K562 (cell line): ENCODE results near the gene CACNA1C.

Experiments used
- CTCF ChIP-seq, 3 experiments: IDR thresholded peaks in 2 of 3; conservative IDR thresholded peaks in 1 of 3; 2 replicates each; pipeline ENCODE4 v1.5.1; 2011 to 2012; ENCODE audit warnings: low read length in 3 of 3, mild to moderate bottlenecking in 3 of 3, control low read depth in 2 of 3, improper control_type of control experiment in 1 of 3, inconsistent platforms in 1 of 3, low read depth in 1 of 3, mixed read lengths in 1 of 3, moderate library complexity in 1 of 3; ENCODE audit not compliant: insufficient read depth in 2 of 3
- ELF1 ChIP-seq: fragments of 200-800 bp; sonication (Bioruptor generic); IDR thresholded peaks from 2 replicates; pipeline ENCODE4 v1.6.1; 2016; ENCODE audit warnings: missing genetic modification characterization, missing compliant biosample characterization
- MAFG ChIP-seq: fragments of 450-650 bp; conservative IDR thresholded peaks from 2 replicates; pipeline ENCODE4 v1.6.1; 2016; ENCODE audit warnings: missing genetic modification characterization, missing compliant biosample characterization
- MAZ ChIP-seq, 2 experiments: fragments of 450-650 bp in 1 of 2; sonication (generic) in 1 of 2; formaldehyde crosslinking; IDR thresholded peaks in 1 of 2; conservative IDR thresholded peaks in 1 of 2; 2 replicates each; pipeline versions ENCODE4 v1.4.0 to v1.5.0; 2020; ENCODE audit warnings: mild to moderate bottlenecking in 1 of 2, missing genetic modification reagents in 1 of 2
- NR1H2 ChIP-seq: sonication (generic); formaldehyde crosslinking; IDR thresholded peaks from 2 replicates; pipeline ENCODE4 v1.4.0; 2020; ENCODE audit warnings: mild to moderate bottlenecking, missing genetic modification reagents
- NR2C2 ChIP-seq, 2 experiments: fragments of 200-800 bp in 1 of 2; sonication (Bioruptor generic) in 1 of 2; sonication (generic) in 1 of 2; formaldehyde crosslinking in 1 of 2; IDR thresholded peaks; 2 replicates each; pipeline versions ENCODE4 v1.6.1 to v1.8.0; 2016 to 2022; ENCODE audit warnings: mild to moderate bottlenecking in 1 of 2, missing compliant biosample characterization in 1 of 2, missing genetic modification characterization in 1 of 2, missing genetic modification reagents in 1 of 2
- POLR2A ChIP-seq: fragments of 450-650 bp; conservative IDR thresholded peaks from 2 replicates; pipeline ENCODE4 v1.6.1; 2016
- POLR2AphosphoS5 ChIP-seq: IDR thresholded peaks from 2 replicates; pipeline ENCODE4 v1.6.1; 2011; ENCODE audit warnings: mild to moderate bottlenecking, low read depth, low read length, moderate library complexity; ENCODE audit not compliant: control insufficient read depth, insufficient read depth
- SP1 ChIP-seq: sonication (generic); formaldehyde crosslinking; IDR thresholded peaks from 2 replicates; pipeline ENCODE4 v1.8.1; 2022; ENCODE audit warnings: mild to moderate bottlenecking, missing genetic modification reagents
- TF ChIP-seq, protein P1 (sequence below): fragments of 250-450 bp; sonication (Bioruptor Pico); IDR thresholded peaks from 2 replicates; pipeline ENCODE4 v1.8.0; 2021; ENCODE audit warnings: moderate library complexity, mild to moderate bottlenecking, inconsistent platforms
- TF ChIP-seq, protein P2 (sequence below): sonication (generic); formaldehyde crosslinking; IDR thresholded peaks from 2 replicates; pipeline ENCODE4 v1.5.0; 2020; ENCODE audit warnings: missing genetic modification reagents

DNA sequence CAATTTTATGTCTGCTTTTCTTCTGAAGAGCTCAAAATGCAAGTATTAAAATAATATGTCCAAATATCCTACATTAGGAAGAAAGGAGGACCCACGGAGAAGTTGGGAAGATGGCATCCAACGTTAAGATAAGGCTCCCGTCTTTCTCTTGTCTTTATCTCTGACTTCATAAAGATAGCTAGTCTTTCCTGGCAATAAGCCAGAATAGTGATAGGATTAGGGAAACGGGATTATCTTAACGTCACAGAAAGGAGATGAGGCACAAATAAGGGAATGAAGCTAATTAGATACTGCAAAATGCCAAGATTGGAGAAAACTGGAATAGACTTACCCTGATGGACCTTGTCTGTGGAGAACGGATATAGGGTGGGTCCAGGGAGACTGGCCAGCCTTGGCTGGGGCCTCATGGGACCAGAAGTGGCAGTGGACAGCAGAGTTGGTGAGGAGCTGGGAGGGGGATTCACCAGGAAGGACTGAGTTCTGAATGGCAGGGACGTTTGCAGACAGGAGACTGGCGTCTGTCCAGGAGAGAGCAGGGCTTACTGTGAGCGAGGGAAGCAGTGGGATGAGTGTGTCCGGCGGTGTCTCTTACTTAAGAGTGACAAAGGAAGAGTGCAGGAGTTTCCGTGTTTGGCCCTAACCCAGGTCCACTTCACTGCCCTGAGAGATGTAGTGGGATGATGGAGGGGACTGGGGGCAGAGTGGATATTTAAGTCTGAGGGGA is 119.9 kb downstream of the CACNA1C start:
- TF ChIP-seq NR1H2 (CRISPR knock-in tag) = no peak
- TF ChIP-seq CTCF (IDR thresholded peaks at IDR 0.05 in 2 of 3, conservative IDR thresholded peaks at IDR 0.05 in 1 of 3; ENCODE audit: insufficient read depth in 2 of 3, low read depth in 1 of 3, low read length in 3 of 3) = no peak
- TF ChIP-seq POLR2AphosphoS5 = no peak
- no peak for TF ChIP-seq MAFG (tag)
- TF ChIP-seq, protein P1, sequence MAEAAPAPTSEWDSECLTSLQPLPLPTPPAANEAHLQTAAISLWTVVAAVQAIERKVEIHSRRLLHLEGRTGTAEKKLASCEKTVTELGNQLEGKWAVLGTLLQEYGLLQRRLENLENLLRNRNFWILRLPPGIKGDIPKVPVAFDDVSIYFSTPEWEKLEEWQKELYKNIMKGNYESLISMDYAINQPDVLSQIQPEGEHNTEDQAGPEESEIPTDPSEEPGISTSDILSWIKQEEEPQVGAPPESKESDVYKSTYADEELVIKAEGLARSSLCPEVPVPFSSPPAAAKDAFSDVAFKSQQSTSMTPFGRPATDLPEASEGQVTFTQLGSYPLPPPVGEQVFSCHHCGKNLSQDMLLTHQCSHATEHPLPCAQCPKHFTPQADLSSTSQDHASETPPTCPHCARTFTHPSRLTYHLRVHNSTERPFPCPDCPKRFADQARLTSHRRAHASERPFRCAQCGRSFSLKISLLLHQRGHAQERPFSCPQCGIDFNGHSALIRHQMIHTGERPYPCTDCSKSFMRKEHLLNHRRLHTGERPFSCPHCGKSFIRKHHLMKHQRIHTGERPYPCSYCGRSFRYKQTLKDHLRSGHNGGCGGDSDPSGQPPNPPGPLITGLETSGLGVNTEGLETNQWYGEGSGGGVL = no peak
- TF ChIP-seq, protein P2, sequence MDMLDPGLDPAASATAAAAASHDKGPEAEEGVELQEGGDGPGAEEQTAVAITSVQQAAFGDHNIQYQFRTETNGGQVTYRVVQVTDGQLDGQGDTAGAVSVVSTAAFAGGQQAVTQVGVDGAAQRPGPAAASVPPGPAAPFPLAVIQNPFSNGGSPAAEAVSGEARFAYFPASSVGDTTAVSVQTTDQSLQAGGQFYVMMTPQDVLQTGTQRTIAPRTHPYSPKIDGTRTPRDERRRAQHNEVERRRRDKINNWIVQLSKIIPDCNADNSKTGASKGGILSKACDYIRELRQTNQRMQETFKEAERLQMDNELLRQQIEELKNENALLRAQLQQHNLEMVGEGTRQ (CRISPR knock-in tag) = no peak
- TF ChIP-seq SP1 (CRISPR knock-in tag) = no peak
- TF ChIP-seq POLR2A = no peak
- TF ChIP-seq NR2C2 (CRISPR knock-in tag; IDR thresholded peaks at IDR 0.05) = no peak
- no peak for TF ChIP-seq NR2C2 (tag; IDR thresholded peaks at IDR 0.05)
- no peak for TF ChIP-seq MAZ (CRISPR knock-in tag; conservative IDR thresholded peaks at IDR 0.05 in 1 of 2, IDR thresholded peaks at IDR 0.05 in 1 of 2)
- no peak for TF ChIP-seq ELF1 (tag)
